Stimulated activated CD8-positive, alpha-beta memory T cell treated with anti-CD3 and anti-CD28 coated beads, Interleukin-7, amount 100 ng/mL, for 48 hours (primary cell): ENCODE results near the gene CGGBP1.
"Not testable (repeated sequence)": the region's sequence is repeated elsewhere in the genome, so short reads cannot be mapped to it uniquely, and the experiment has no call there.

ENCODE experiments used
- DNase-seq, 2 donors: peaks; one replicate each; pipeline ENCODE4 v3.0.0-alpha.2; 2020; ENCODE audit warnings: low read depth in 1 of 2; ENCODE audit errors: extremely low read depth in 1 of 2

The CGGBP1 gene

GRCh38 chr3:88034491-88035275 is 24.1 kb downstream of the CGGBP1 start:
- DNase-seq: no peak

- DNase-seq: no peak
Observed at GRCh38 chr3:88033808-88034207, 25.0 kb downstream of the CGGBP1 start.

- no peak for DNase-seq
Observed at GRCh38 chr3:88033079-88033478, 25.7 kb downstream of the CGGBP1 start.

- no peak for DNase-seq
Observed at GRCh38 chr3:88032245-88032644, 26.6 kb downstream of the CGGBP1 start.

GRCh38 chr3:88031642-88032077 is 27.1 kb downstream of the CGGBP1 start:
- DNase-seq: no peak

DNA sequence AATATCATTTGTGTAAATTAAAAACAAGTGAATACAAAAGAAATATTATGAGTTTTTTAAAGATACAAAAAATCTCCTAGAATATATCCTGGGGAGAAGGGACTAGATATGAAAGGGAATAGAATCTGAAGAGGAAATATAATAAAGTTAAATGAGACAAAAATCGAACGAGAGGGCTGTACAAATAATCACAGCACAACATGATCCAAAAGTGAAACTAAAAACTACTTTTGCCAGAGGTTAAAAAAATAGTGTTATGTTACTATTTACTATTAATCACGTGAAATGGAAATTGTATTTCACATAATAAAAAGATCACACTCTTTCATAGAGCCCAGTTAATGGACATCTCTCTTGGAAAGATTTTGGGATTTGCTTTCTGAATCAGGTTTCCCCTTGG is 28.6 kb downstream of the CGGBP1 start:
- no peak for DNase-seq

GRCh38 chr3:88028876-88029275 is 29.9 kb downstream of the CGGBP1 start:
- DNase-seq: no peak

- no peak for DNase-seq
Observed at GRCh38 chr3:88025001-88025552, 33.7 kb downstream of the CGGBP1 start.

GRCh38 chr3:88019024-88019423 is 39.8 kb downstream of the CGGBP1 start:
- DNase-seq: no peak

GRCh38 chr3:88015656-88016055 is 43.1 kb downstream of the CGGBP1 start:
- DNase-seq: not testable (repeated sequence)

DNA sequence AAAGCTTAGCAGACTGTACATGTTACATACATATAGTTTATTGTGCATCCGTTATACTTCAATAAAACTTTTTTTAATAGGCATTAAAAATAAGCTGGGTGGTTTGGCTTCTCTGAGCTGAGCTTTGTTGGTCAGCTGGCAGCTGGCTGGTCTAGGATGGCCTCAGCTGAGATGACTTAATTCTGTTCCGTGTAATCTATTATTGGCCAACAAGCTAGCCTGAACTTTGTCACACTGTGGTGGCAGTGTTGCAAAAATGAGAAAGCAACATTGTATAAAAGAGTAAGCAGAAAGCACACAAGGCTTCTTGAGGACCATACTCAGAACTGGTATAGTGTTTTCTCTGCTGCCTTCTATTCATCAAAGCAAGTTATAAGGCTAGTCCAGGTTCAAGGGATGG is 45.2 kb downstream of the CGGBP1 start:
- no peak for DNase-seq

DNA sequence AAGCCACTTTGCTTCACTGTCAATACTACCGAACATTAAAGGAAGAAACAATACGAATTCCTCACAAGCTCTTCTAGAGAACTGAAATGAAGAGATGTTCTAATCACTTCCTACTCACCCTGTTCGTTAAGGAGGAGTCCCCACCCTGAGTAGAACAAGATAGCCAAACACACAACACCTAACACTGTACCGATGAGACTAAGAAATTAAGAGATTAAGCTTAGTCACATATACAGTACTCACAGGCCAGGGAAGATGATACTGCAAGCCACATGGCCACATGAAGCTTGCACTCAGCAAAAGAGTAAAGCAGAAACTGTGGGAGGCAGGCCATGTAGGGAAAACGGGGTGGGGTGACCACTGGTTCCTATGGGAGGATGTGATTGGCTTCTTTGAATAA is 48.0 kb downstream of the CGGBP1 start:
- DNase-seq: no peak

DNA sequence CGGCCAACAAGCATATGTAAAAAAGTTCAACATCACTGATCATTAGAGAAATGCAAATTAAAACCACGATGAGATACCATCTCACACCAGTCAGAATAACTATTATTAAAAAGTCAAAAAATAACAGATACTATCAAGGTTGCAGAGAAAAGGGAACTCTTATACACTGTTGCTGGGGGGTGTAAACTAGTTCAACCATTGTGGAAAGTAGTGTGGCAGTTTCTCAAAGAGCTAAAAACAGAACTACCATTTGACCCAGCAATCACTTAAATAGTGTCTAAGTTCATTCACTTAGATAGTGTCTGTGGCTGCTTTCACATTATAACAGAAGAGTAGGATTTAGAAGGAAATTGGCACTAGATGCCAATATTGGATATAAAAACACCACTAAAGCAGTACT is 49.7 kb downstream of the CGGBP1 start:
- DNase-seq: no peak

DNA sequence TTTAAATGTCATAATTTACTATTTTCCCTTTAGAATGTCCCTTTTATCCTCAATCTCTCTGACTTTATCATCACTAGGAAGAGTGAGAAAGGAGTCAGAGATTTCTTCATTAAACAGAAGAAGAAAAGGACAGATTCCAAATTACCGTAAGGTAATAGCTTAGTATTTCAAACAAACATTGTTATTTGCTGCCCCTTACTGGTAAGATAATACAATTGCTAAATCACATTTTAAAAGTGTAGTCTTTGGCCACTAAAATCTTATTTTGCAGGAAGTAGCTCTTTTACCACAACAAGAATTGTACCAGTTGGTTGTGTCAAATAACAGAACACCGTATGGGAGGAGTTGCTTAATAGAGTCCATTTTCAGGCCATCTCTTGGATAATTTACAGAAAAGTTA is 53.7 kb downstream of the CGGBP1 start:
- no peak for DNase-seq

DNA sequence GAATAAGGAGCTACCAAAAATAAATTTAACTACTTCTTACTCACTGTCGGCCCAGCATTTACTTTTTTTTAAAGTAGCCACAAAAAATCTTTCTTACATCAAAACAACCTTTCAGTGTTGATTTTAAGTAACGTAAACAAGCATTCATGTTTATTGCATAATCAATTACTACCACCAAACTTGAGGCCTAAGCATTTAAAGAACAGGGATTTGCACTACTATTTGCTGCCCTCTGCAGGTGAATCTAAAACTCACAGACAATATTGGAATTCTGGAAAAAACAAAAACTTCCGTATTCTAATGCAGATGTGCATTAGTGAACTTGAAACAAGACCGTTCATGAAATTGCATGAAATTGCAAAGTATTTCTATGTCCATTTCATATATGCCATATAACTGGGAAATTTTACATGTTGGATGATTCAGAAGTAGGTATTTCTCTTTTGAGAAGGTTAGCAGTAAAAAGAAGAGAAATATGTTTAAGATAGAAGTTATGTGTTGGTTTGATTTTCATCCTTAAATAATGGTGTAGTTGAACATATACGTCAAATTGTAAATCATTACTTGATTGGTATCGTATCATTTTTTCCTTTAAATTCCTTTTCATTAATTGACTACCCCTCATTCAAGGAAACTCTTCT is 55.6 kb downstream of the CGGBP1 start:
- DNase-seq: no peak

- no peak for DNase-seq
Observed at GRCh38 chr3:88002448-88002847, 56.4 kb downstream of the CGGBP1 start.
